GM06990 (cell line): Measurements from ENCODE around the gene ZNF302.
"Not testable (repeated sequence)": the region's sequence is repeated elsewhere in the genome, so short reads cannot be mapped to it uniquely, and the experiment has no call there.

Experiments
- DNase-seq: peaks from one replicate; pipeline ENCODE4 v3.0.0-alpha.2; 2011; ENCODE audit not compliant: insufficient read length; ENCODE audit errors: extremely low read depth
- H3K27me3 ChIP-seq: replicated peaks from 2 replicates; pipeline ENCODE4 v1.6.0; 2011; ENCODE audit warnings: low read length; ENCODE audit not compliant: control insufficient read depth, insufficient read depth
- H3K36me3 ChIP-seq: 2 replicates; pipeline ENCODE4 v1.5.1; 2011; ENCODE audit warnings: low read length; ENCODE audit not compliant: control insufficient read depth, insufficient read depth
- H3K4me3 ChIP-seq: replicated peaks from 2 replicates; pipeline ENCODE4 v1.5.1; 2011; ENCODE audit warnings: low read depth, mild to moderate bottlenecking, control low read depth, low read length
- TF ChIP-seq, protein P1 (sequence below): IDR thresholded peaks from 2 replicates; pipeline ENCODE4 v1.5.1; 2011; ENCODE audit warnings: low read length, control low read depth, mild to moderate bottlenecking, inconsistent platforms; ENCODE audit not compliant: insufficient read depth, poor library complexity, severe bottlenecking

Gene ZNF302

GRCh38 chr19:34681478-34681877 lies 4.0 kb downstream of the ZNF302 start:
- Histone ChIP-seq H3K27me3 (no peaks in the 10 kb centered on the region), H3K36me3 (no peaks in the 10 kb centered on the region; the same call in 1 of the 2 replicates), H3K4me3 (no peak overlapping the region)
- TF ChIP-seq, protein P1, sequence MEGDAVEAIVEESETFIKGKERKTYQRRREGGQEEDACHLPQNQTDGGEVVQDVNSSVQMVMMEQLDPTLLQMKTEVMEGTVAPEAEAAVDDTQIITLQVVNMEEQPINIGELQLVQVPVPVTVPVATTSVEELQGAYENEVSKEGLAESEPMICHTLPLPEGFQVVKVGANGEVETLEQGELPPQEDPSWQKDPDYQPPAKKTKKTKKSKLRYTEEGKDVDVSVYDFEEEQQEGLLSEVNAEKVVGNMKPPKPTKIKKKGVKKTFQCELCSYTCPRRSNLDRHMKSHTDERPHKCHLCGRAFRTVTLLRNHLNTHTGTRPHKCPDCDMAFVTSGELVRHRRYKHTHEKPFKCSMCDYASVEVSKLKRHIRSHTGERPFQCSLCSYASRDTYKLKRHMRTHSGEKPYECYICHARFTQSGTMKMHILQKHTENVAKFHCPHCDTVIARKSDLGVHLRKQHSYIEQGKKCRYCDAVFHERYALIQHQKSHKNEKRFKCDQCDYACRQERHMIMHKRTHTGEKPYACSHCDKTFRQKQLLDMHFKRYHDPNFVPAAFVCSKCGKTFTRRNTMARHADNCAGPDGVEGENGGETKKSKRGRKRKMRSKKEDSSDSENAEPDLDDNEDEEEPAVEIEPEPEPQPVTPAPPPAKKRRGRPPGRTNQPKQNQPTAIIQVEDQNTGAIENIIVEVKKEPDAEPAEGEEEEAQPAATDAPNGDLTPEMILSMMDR, result no peak
- no peak for DNase-seq

DNA sequence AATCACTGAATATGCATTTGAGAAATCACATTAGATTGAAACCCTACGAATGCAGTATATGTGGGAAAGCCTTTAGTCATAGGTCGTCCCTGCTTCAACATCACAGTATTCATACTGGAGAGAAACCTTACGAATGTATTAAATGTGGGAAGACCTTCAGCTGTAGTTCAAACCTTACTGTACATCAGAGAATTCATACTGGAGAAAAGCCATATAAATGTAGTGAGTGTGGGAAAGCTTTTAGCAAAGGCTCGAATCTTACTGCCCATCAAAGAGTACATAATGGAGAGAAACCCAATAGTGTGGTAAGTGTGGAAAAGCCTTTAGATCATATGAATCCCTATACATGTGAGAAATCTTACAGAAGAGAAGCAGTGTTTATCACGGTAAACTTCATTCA lies 7.8 kb downstream of the ZNF302 start:
- not testable (repeated sequence) for DNase-seq, H3K27me3 ChIP-seq, H3K36me3 ChIP-seq, H3K4me3 ChIP-seq

GRCh38 chr19:34686455-34686854 lies 9.0 kb downstream of the ZNF302 start:
- Histone ChIP-seq H3K36me3 (no peaks in the 10 kb centered on the region), H3K4me3 (no peak overlapping the region), H3K27me3 (no peaks in the 10 kb centered on the region)
- TF ChIP-seq, protein P1, result no peak
- DNase-seq, result no peak

DNA sequence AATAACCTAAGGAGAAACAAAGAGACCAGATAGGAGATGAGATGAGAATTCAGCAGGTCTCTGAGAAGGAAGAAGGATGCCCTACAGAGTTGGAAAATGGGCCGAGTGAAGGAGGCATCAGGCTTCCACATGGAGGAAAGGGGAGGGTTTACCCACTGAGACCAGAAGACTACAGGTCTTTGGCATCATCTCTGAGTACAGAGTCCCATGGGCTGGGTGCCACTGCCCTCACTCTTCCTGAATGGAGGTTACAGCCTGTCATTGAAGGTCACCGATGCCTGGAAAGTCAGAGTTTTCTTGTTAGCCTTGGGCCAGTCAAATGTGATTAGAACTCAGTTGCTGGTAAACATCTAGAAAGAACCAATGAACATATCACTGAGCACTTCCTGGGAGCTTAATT lies 9.9 kb downstream of the ZNF302 start:
- TF ChIP-seq, protein P1, result no peak
- no peak for DNase-seq
- Histone ChIP-seq H3K4me3 (no peak overlapping the region), H3K27me3 (no peaks in the 10 kb centered on the region), H3K36me3 (no peaks in the 10 kb centered on the region)

GRCh38 chr19:34688592-34688991 lies 11.1 kb downstream of the ZNF302 start:
- TF ChIP-seq, protein P1, result no peak
- H3K36me3 ChIP-seq, result no peaks in the 10 kb centered on the region
- no peak for DNase-seq
- H3K27me3 ChIP-seq, result no peaks in the 10 kb centered on the region
- no peak overlapping the region for H3K4me3 ChIP-seq

- TF ChIP-seq, protein P1, result no peak
- H3K4me3 ChIP-seq, result no peak overlapping the region
- DNase-seq, result no peak
- H3K36me3 ChIP-seq, result no peaks in the 10 kb centered on the region
- H3K27me3 ChIP-seq, result no peaks in the 10 kb centered on the region
These were observed 12.9 kb downstream of the ZNF302 start for GRCh38 chr19:34690372-34690771.
